AG09309 (cell line): ENCODE data around the gene UAP1L1.
A peak's percentile ranks its signal among the peaks of the same experiment; 100 is the strongest.

ENCODE experiments used
- DNase-seq: peaks from one replicate; pipeline ENCODE4 v3.0.0-alpha.2; 2010; ENCODE audit warnings: low read depth
- H3K4me3 ChIP-seq: 2 replicates; pipeline ENCODE4 v1.5.1; 2011; ENCODE audit warnings: mild to moderate bottlenecking, low read depth, low read length, moderate library complexity; ENCODE audit not compliant: control insufficient read depth
- CTCF ChIP-seq: IDR thresholded peaks from 2 replicates; pipeline ENCODE4 v1.5.1; 2011; ENCODE audit warnings: mild to moderate bottlenecking, low read depth, low read length, inconsistent platforms; ENCODE audit not compliant: insufficient read depth, control insufficient read depth; ENCODE audit errors: missing control alignments

UAP1L1 gene

DNA sequence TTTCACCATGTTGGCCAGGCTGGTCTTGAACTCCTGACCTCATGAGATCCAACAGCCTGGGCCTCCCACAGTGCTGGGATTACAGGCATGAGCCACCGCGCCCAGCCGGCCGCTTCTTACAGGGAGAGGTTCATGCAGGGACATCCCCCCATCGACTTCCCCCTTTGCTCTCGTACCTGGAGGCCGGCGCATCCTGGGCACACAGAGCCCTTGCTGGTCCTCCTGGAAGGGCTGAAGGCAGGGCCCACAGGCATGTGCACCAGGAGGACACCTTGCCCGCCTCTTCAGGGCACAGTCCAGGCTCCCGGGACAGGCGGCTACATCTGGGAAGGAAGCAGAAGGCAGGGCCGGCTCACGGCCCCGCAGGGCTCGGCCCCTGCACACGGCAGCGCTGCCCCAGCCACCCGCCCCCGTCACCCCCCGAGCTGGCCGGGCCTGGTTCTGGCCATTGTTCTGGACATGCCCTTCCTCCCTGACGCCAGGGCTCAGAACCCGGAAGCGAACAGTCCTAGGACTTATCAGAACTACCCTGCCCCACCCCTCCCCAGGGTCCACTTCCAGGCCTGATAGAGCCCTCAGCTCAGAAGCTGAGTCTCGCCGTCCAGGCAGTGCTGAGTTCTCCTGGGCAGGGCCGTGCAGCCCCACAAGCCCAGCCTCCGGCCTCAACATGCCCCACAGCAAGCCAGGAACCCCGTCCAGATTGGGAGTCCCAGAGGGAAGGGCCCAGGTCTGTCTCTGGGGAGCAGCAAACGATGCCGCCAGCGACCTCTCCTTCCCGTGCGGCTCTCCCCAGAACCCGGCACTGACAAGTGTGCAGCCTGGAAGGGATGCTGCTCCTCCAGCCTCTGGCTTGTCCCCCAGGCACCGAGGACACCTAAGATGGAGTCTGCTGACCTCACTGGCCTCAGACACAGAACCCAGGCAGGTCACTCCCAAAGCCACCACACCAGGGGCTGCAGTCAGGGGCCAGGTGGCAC, 34.3 kb upstream of the UAP1L1 start:
- no peak for DNase-seq
- no peak for TF ChIP-seq CTCF
- H3K4me3 ChIP-seq: no peak overlapping the region

DNA sequence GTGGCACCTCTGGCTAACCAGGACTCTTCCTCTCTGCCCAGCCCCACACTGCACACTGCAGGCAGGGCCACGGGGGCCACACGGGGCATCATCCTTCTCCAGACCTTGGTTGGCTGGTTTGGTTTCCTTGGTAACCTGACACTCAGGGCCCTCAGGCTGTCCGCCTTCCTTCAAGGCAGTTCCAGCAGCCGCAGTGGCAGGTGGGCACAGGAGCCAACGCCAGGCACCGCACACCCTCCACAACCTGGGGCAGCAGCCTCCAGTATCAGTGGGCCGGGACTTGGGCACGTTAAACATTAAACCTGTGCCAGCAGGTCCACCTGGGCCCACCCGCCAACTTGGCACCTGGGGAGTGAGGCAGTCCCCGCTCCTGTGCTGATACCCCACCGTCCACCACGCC, 33.3 kb upstream of the UAP1L1 start:
- TF ChIP-seq CTCF: no peak
- no peak for DNase-seq
- peak overlapping the region; percentile 88 for H3K4me3 ChIP-seq

DNA sequence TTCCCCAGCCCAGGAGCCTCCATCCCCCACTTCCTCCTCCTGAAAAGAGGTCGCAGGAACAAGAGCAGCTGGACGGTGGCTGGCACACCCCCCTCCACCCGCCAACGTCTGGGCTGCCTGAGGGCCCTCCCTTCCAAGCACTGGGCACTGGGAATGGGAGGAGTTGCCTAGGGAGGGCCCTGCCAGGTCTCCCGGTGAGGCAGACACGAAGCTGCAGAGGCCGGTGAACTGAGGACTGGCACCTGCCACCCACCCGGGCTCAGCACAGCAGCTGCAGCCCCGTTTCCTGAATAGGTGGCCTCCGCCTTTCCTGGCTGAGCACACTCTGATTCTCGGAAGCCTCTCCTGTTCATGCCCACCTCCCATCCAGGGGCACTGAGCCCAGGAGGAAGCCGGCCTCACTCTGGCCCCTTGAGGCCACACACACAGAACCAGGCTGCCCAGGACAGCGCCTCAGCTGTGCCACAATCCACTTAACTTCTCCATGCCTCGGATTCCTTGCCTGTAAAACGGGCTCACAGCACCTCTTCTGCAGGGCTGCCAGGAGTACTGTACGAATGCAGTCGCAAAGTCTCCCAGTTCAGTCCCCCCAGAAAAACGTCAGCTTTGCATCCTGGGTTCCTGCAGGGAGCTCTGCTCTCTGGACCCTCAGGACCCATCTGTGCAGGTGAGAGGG, 32.7 kb upstream of the UAP1L1 start:
- no peak for DNase-seq

DNA sequence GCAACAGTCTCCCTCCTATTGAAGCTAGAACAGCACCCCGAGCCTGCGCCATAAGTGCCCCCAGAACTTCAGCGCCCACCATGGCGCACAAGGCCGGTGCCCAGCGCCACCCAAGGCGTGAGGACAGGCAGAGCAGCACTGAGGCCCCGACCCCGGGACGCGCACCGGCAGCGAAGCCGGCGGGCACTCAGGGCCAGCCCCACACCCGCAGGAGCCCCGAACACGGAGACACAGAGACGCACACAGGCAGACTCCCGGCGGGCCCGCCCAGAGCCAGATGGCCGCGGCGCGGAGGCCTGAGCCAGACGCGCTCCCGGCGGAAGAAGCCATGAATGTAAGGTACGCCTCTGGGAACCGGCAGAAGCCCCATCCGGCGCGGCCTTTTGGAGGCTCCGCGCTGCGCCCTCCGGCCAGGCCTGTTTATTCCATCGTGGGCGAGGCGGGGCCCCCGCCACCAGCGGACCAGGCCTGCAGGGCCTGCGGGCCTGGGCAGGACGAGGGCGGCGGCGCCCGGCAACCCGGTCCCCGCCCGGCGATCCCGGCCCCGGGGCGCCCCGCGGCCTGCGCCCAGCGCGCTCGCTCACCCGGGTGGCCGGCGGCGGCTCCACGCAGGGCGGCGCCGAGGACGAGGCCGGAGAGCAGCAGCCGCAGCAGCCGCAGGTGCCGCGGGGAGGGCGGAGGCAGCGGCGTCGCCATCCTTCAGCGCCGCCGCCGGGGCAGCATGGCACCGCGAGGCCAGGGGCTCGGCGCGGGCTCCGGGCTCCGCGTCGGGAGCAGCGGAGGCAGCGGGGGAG, 31.8 kb upstream of the UAP1L1 start:
- no peak for TF ChIP-seq CTCF
- no peak for DNase-seq
- H3K4me3 ChIP-seq: peak overlapping the region; percentile 88

More for the DNA sequence above, 32.7 kb upstream of the UAP1L1 start:
- peak overlapping the region; percentile 88 for H3K4me3 ChIP-seq
- TF ChIP-seq CTCF: no peak

- no peak for DNase-seq
- peak; percentile 89 for TF ChIP-seq CTCF
- peak within 1 kb of the TSS; percentile 88 for H3K4me3 ChIP-seq
Observed at GRCh38 chr9:137046088-137046787, 31.1 kb upstream of the UAP1L1 start, which contains the start of gene NPDC1. TSS of gene NPDC1 (minus strand) at chr9:137046177. CDS start at chr9:137045989, 188 bp downstream.
